Activated T-cell treated with anti-CD3 and anti-CD28 coated beads, Interleukin-2, amount 50 U/mL, for 72 hours (primary cell): ENCODE measurements around the gene KAT5. TPM values are rescaled to one million over a fixed set of nuclear protein-coding genes. Genes with fewer than 3 reads are reported as not detected.
A peak's percentile ranks its signal among the peaks of the same experiment; 100 is the strongest.
"Not testable (repeated sequence)": the region's sequence is repeated elsewhere in the genome, so short reads cannot be mapped to it uniquely, and the experiment has no call there.

Experiments
- ATAC-seq, 2 donors: fragments of 150-1000 bp; cut with Tn5 transposase; replicated peaks in 1 of 2; 2 replicates each; pipeline ENCODE4 v1.10.0; 2021; ENCODE audit warnings: moderate library complexity in 2 of 2, mild to moderate bottlenecking in 1 of 2
- DNase-seq, 2 donors: peaks; one replicate each; pipeline ENCODE4 v3.0.0; 2021 to 2022; ENCODE audit warnings: mixed read lengths in 1 of 2
- H3K27ac Mint-ChIP-seq: one replicate; pipeline ENCODE4 v1.8.0; 2022; ENCODE audit warnings: mild to moderate bottlenecking, moderate library complexity, mixed read lengths
- H3K27me3 Mint-ChIP-seq: one replicate; pipeline ENCODE4 v1.8.0; 2022; ENCODE audit warnings: low read depth, mixed read lengths
- H3K36me3 Mint-ChIP-seq, 2 donors: one replicate each; pipeline ENCODE4 v1.8.0; 2022; ENCODE audit warnings: mixed read lengths in 2 of 2, mild to moderate bottlenecking in 1 of 2; ENCODE audit not compliant: insufficient read depth in 2 of 2
- H3K4me1 Mint-ChIP-seq: one replicate; pipeline ENCODE4 v1.8.0; 2022; ENCODE audit warnings: low read depth, mixed read lengths
- H3K4me3 Mint-ChIP-seq, 2 donors: one replicate each; pipeline ENCODE4 v1.8.0; 2022; ENCODE audit warnings: mild to moderate bottlenecking in 2 of 2, mixed read lengths in 2 of 2, moderate library complexity in 2 of 2
- H3K9me3 Mint-ChIP-seq, 2 donors: one replicate each; pipeline ENCODE4 v1.8.0; 2022; ENCODE audit warnings: mixed read lengths in 2 of 2
- total RNA-seq, 2 donors: library from RNA; stranded (reverse); gene quantifications; one replicate each; pipeline ENCODE4 v1.2.3, GENCODE V29; 2022

KAT5 gene
- total RNA-seq, 2 donors from 2014 or later: 86.4 to 105 TPM

- H3K27me3 Mint-ChIP-seq: peaks cover 33% of the 10 kb centered on the region
- no peak overlapping the region for H3K27ac Mint-ChIP-seq
- no peak overlapping the region for H3K4me3 Mint-ChIP-seq
- H3K9me3 Mint-ChIP-seq: peaks cover 3 to 5% of the 10 kb centered on the region in 2 donors
- no peaks in the 10 kb centered on the region for H3K4me1 Mint-ChIP-seq
- DNase-seq (no peak), ATAC-seq (no peak)
- H3K36me3 Mint-ChIP-seq: peaks cover 3 to 4% of the 10 kb centered on the region in 2 donors
These were observed 24.8 kb downstream of the KAT5 start for GRCh38 chr11:65736810-65737209.

GRCh38 chr11:65739022-65739421, 27.0 kb downstream of the KAT5 start:
- Mint-ChIP-seq H3K27me3 (peaks cover 23% of the 10 kb centered on the region), H3K4me3 (no peak overlapping the region), H3K9me3 (peaks cover 3 to 5% of the 10 kb centered on the region in 2 donors), H3K36me3 (peaks cover 3 to 4% of the 10 kb centered on the region in 2 donors), H3K4me1 (no peaks in the 10 kb centered on the region), H3K27ac (no peak overlapping the region)
- DNase-seq (no peak), ATAC-seq (no peak)

- H3K36me3 Mint-ChIP-seq: peaks cover 3 to 4% of the 10 kb centered on the region in 2 donors
- ATAC-seq: no peak
- no peak for DNase-seq
- no peak overlapping the region for H3K4me3 Mint-ChIP-seq
- peaks cover 28% of the 10 kb centered on the region for H3K27me3 Mint-ChIP-seq
- no peaks in the 10 kb centered on the region for H3K4me1 Mint-ChIP-seq
- no peak overlapping the region for H3K27ac Mint-ChIP-seq
- H3K9me3 Mint-ChIP-seq: peaks cover 3 to 5% of the 10 kb centered on the region in 2 donors
These were observed 29.1 kb downstream of the KAT5 start for GRCh38 chr11:65741185-65741584.

- peaks cover 0 to 2% of the 10 kb centered on the region in 2 donors for H3K36me3 Mint-ChIP-seq
- ATAC-seq (no peak), DNase-seq (no peak)
- no peaks in the 10 kb centered on the region for H3K4me1 Mint-ChIP-seq
- peaks cover 34% of the 10 kb centered on the region for H3K27me3 Mint-ChIP-seq
- H3K9me3 Mint-ChIP-seq: no peaks in the 10 kb centered on the region
- H3K4me3 Mint-ChIP-seq: no peak overlapping the region
- H3K27ac Mint-ChIP-seq: no peak overlapping the region
These were observed 30.3 kb downstream of the KAT5 start for GRCh38 chr11:65742353-65742752.

- H3K4me3 Mint-ChIP-seq: no peak overlapping the region
- peaks cover 25% of the 10 kb centered on the region for H3K27me3 Mint-ChIP-seq
- DNase-seq: no peak
- H3K27ac Mint-ChIP-seq: no peak overlapping the region
- H3K36me3 Mint-ChIP-seq: no peaks in the 10 kb centered on the region
- ATAC-seq: no peak
- H3K9me3 Mint-ChIP-seq: no peaks in the 10 kb centered on the region
- H3K4me1 Mint-ChIP-seq: no peaks in the 10 kb centered on the region
These were observed 31.6 kb downstream of the KAT5 start for GRCh38 chr11:65743681-65744025.

DNA sequence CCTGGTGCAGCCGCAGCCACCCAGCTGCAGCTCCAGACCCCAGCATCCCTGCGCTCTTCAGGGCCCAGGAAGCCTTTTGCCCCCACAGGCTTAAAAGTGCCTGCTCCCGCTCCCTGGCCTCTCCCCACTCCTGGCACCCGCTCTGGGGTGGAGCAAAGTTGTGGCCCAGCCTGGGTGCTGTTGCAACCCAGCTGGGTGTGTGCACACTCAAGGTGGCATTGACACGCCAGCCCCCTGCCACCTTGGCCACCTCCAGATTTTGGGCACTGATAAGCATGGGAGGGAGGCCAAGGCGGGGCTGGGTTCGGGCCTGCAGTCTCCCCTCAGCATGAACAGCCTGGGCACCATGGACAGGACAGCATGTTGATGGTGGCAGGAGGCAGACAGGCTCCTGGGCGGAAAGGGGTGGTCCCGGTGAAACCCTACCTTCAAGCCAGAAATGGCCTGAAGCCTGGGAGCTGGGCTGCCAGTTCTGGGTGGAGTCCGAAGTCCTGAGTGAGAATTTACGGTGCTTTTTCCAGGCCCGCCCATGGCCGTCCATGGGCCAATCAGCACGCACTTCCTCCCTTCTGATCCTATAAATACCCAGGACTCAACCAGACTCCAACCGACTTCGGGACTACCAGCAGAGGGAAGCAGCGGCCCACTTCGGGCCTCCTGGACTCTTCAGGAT, 32.1 kb downstream of the KAT5 start:
- no peaks in the 10 kb centered on the region for H3K36me3 Mint-ChIP-seq
- H3K4me1 Mint-ChIP-seq: no peaks in the 10 kb centered on the region
- H3K9me3 Mint-ChIP-seq: no peaks in the 10 kb centered on the region
- no peak overlapping the region for H3K4me3 Mint-ChIP-seq
- peak; percentile 41 to 64 for ATAC-seq
- H3K27ac Mint-ChIP-seq: no peak overlapping the region
- peak in 1 of 2 donors; percentile 15 for DNase-seq
- H3K27me3 Mint-ChIP-seq: peaks cover 29% of the 10 kb centered on the region

- Mint-ChIP-seq H3K4me1 (no peaks in the 10 kb centered on the region), H3K27ac (no peak overlapping the region), H3K36me3 (no peaks in the 10 kb centered on the region), H3K27me3 (peaks cover 34% of the 10 kb centered on the region), H3K4me3 (no peak overlapping the region), H3K9me3 (no peaks in the 10 kb centered on the region)
- ATAC-seq (no peak), DNase-seq (no peak)
These were observed 32.6 kb downstream of the KAT5 start for GRCh38 chr11:65744699-65745042.

DNA sequence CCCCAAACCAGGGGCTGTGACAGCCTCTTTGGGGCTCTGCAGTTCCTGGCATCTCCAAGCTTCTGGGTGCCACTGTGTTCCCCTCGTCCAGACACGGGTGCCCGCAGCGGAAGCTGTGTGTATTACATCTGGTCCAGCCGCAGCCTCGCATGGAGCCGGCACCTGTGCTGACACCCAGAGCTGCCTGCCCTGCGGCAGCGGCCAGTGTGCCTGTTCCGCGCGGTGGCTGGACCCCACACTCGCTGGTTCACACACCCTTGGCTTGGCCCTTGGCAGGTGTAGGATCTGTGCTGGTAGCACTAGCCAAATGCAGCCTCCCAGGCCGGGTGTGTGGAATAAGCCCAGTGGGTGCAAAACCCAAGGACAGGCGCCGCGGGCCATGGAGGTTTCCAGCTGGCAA, 33.0 kb downstream of the KAT5 start:
- DNase-seq (no peak), ATAC-seq (no peak)
- Mint-ChIP-seq H3K27me3 (peaks cover 37% of the 10 kb centered on the region), H3K9me3 (no peaks in the 10 kb centered on the region), H3K36me3 (no peaks in the 10 kb centered on the region), H3K4me1 (no peaks in the 10 kb centered on the region), H3K4me3 (no peak overlapping the region), H3K27ac (no peak overlapping the region)

GRCh38 chr11:65762169-65762568, 50.1 kb downstream of the KAT5 start:
- H3K4me1 Mint-ChIP-seq, DNase-seq, ATAC-seq, H3K27me3 Mint-ChIP-seq, H3K36me3 Mint-ChIP-seq, H3K9me3 Mint-ChIP-seq, H3K27ac Mint-ChIP-seq, H3K4me3 Mint-ChIP-seq: not testable (repeated sequence)

- ATAC-seq, H3K4me3 Mint-ChIP-seq, DNase-seq, H3K27ac Mint-ChIP-seq, H3K27me3 Mint-ChIP-seq, H3K36me3 Mint-ChIP-seq, H3K4me1 Mint-ChIP-seq, H3K9me3 Mint-ChIP-seq: not testable (repeated sequence)
These were observed 50.8 kb downstream of the KAT5 start for GRCh38 chr11:65762816-65763215.

DNA sequence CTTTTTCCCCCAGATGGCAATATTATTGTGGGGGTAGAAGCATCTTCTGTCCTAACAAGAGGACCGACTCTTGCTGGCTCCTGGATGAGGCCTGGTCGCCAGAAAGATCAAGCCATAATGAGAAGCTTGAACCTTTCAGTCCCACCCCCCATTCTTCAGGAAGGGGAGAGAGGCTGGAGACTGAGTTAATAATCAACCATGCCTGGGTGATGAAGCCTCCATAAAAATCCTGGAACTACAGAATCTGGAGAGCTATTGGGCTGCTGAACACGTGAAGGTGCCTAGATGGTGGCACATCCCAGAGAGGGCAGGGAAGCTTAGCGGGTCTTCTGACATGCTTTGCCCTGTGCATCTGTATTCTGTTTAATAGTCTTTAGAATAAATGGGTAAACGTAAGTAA, 52.4 kb downstream of the KAT5 start:
- no peak for ATAC-seq
- H3K9me3 Mint-ChIP-seq: no peaks in the 10 kb centered on the region

GRCh38 chr11:65766535-65766934, 54.5 kb downstream of the KAT5 start:
- Mint-ChIP-seq H3K9me3 (no peaks in the 10 kb centered on the region), H3K27ac (no peak overlapping the region), H3K4me3 (no peak overlapping the region), H3K36me3 (no peaks in the 10 kb centered on the region), H3K4me1 (peaks cover 11% of the 10 kb centered on the region), H3K27me3 (no peaks in the 10 kb centered on the region)
- ATAC-seq (peak in 1 of 2 donors; percentile 50), DNase-seq (no peak)

More for the DNA sequence above, 52.4 kb downstream of the KAT5 start:
- Mint-ChIP-seq H3K36me3 (no peaks in the 10 kb centered on the region), H3K4me1 (peaks cover 6% of the 10 kb centered on the region), H3K27ac (no peak overlapping the region), H3K27me3 (no peaks in the 10 kb centered on the region), H3K4me3 (no peak overlapping the region)
- DNase-seq: no peak

DNA sequence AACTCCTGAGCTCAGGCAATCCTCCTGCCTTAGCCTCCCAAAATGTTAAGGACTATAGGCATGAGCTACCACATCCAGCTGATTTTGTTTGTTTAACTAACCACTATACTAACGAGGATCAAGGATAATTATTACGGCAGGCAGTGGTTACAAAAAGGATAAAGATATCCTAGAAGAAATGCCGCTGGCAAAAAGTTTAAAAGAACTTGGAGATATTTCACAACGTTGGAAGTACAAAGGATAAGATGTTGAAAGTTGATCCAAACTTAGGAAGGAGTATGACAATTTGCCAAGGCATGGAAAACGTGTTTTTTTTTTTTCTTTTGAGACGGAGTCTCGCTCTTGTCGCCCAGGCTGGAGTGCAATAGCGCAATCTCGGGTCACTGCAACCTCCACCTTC, 55.4 kb downstream of the KAT5 start:
- Mint-ChIP-seq H3K27ac (no peak overlapping the region), H3K4me3 (no peak overlapping the region), H3K36me3 (no peaks in the 10 kb centered on the region), H3K4me1 (peaks cover 11% of the 10 kb centered on the region), H3K9me3 (no peaks in the 10 kb centered on the region), H3K27me3 (no peaks in the 10 kb centered on the region)
- ATAC-seq: no peak
- no peak for DNase-seq

- H3K27me3 Mint-ChIP-seq, H3K36me3 Mint-ChIP-seq, ATAC-seq, H3K9me3 Mint-ChIP-seq, DNase-seq, H3K4me3 Mint-ChIP-seq, H3K27ac Mint-ChIP-seq: not testable (repeated sequence)
- peaks cover 11% of the 10 kb centered on the region for H3K4me1 Mint-ChIP-seq
These were observed 55.8 kb downstream of the KAT5 start for GRCh38 chr11:65767806-65768205.
